Activated T-cell treated with anti-CD3 and anti-CD28 coated beads for 1 hour (primary cell): ENCODE measurements around the gene TMEM179B.

Source experiments
- DNase-seq: peaks from one replicate; pipeline ENCODE4 v3.0.0-alpha.2; 2020; ENCODE audit warnings: low read depth

The TMEM179B gene

DNA sequence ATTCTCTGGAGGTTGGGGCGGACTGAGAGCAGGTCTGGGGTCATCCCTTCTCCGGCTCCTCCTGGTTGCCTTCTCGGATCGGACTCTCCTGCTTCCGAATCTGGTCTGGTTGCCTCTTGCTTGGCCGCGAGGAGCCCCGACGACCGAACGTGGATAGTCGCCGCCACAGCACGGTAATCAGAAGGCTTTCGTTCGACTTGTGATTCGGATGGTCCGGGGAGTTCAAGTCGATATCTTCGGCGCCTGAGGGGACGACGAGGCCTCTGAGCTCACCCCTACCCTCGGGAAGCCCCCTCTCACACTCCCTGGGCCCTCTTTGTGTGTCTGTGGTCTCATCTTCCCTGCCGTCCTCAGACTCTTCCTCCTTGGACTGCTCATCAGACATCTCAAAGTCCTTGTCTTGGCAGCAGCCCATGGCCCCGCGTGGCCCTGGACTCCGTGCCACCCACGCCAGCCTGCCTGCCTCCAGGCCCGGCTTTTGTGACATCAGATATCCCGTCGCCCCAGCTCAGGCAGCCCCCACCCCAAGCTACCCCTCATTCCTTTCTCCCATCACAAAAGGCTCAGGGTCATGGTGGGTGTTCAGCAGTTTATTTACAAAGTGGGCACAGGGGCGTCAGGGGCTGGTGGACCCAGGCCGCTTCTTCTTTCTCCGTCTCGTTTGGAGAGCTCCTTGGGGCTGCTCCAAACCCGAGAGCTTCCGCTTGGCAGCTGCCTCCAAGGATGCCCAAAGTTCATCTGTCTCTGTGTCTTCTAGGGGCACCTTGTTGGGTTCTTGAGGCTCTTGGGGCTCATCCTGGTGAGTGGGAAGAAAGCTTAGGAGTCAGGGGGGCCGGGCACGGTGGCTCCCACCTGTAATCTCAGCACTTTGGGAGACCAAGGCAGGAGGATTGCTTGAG, 45.4 kb downstream of the TMEM179B start, which contains the start of gene TEX54:
TEX54 (minus strand) TSS at position 506 of the 899 bp plus-strand sequence.
- no peak for DNase-seq

DNA sequence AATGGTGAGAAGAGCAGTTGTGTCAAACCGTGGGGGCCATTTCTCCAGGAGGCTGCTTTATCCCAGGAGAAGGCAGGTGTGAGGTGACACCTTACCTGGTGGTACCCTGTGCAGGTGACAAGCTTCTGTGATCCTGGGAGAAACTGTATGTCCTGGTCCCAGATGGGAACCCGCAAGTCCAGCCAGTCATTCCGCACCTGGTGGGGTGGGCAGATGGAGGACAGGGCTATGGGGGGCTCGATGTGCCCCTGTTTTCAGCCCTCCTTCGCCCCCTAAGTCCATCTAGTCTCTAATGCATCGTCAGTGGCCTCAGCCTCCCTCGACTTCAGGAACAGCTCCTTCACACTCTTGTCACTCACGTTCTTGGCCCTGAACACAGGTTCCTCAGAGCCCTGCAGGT, 48.1 kb downstream of the TMEM179B start:
- DNase-seq: no peak

DNA sequence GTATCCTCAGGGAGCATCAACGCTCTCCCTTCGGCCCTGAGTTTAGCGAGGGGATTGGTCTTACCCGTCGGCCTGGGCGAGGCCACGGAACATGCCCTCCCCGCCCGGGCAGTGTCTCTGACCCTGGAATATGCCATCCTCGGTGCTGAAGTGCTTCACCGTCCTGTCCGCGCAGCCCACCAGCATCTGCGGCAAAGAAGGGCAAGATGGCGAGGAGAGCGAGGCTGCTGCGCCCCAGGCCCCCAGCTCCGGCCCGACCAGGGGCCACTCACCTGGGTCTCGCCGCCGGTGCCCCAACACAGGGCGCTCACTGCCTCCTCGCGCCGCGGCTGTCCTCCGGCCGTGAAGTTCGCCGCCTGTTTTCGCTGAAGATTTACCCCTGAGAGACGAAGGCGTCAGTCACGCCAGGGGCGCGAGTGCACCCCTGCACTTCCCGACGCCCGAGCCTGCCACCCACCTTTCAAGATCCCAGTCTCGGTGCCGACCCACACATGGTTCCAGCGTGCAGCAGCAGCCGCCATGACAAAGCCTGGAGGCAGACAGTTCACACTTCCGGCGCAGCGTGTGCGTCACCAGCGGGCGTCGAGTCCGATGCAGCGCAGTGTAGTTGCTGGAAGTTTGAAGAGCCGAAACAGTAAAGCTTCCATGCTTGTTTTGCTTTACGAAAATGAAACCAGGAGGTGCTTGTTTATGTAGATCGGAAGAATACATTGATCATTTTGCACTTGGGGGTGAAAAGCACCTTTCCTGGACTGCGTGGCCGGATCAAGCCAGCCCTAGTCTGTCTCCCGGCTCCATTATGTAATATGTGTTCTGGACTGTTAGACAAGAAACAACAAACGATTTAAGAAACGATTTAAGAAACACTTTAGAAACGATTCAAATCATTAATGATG, 52.1 kb downstream of the TMEM179B start, which contains the start of gene WDR74:
WDR74 (minus strand) TSS at position 541 of the 896 bp plus-strand sequence; CDS start at position 521, 20 bp downstream.
- peak; percentile 86 for DNase-seq
